NOMO-1 (cell line): ENCODE results near the gene YARS1.

ENCODE experiments used
- DNase-seq, 2 experiments: peaks; one replicate each; lab custom pipeline; 2025; ENCODE audit not compliant: unreplicated experiment in 2 of 2; lab: John Stamatoyannopoulos, UW

The YARS1 gene

DNA sequence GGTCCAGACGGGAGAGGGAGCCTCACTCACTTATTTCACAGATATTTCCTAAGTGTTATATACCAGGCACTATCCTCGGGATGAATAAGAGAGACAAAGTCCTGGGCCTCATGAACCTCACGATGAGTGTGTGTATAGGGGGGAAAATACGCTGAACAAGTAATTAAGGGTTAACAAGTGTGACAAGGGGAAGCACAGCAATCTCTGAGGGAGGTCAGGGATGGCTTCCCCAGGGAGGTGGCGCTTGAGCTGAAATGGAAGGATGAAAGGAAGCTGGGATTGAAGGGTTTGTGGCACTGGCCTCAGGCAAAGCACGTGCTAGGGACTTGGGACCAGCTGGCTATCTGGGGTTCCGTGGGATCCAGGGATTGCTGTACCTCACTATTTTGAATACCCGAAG lies 68.2 kb downstream of the YARS1 start:
- no peak for DNase-seq

DNA sequence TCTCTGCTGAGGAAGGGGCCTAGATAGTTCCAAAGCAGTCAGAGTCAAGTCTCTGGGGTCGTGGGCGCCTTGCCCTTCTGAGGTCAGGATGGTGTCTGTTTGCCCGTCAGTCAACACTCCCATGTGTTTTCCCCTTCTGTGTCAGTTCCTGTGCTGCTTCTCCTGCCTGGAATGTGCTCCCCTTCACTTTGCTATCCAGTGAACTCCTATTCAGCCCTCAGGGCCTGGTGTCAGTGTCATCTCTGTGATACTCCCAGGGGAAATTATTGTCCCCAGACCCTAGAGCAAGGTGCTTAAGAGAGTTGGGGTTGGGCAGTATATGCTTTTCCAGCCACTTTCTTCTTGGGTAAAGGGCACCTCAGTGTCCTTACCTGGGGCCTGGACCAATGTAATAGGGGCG lies 68.8 kb downstream of the YARS1 start:
- DNase-seq, result no peak

DNA sequence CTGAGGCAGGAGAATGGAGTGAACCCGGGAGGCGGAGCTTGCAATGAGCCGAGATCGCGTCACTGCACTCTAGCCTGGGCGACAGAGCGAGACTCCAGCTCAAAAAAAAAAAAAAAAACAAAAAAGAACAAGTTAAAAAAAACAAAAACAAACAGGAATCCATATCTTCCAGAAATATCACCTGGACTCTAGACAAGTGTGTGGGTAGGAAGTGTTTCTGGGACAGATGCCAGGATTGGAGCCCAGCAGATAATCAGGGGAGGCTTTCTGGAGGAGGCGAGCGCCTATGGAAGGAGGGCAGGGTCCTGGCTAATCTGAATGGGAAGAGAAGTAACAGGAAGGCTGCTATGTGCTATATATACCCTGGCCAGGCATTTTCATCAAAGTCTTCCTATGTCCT lies 71.0 kb downstream of the YARS1 start:
- DNase-seq, result no peak

DNA sequence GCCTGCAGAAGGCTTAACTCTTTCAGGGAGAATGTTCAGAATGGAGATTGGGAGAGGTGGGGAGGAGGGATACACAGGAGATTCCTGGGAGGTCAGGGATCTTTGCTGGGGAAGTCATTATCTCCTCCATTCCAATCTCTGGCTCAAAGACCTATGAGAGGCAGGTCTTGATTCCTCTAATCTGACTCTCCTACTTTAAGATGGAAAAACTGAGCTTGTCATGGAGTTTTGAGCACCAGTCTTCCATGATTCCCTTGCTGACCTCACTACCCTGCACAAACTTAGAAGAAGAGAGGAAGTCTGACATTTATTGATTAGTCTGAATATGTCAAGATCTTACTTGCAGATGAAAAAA lies 73.1 kb downstream of the YARS1 start:
- no peak for DNase-seq

DNA sequence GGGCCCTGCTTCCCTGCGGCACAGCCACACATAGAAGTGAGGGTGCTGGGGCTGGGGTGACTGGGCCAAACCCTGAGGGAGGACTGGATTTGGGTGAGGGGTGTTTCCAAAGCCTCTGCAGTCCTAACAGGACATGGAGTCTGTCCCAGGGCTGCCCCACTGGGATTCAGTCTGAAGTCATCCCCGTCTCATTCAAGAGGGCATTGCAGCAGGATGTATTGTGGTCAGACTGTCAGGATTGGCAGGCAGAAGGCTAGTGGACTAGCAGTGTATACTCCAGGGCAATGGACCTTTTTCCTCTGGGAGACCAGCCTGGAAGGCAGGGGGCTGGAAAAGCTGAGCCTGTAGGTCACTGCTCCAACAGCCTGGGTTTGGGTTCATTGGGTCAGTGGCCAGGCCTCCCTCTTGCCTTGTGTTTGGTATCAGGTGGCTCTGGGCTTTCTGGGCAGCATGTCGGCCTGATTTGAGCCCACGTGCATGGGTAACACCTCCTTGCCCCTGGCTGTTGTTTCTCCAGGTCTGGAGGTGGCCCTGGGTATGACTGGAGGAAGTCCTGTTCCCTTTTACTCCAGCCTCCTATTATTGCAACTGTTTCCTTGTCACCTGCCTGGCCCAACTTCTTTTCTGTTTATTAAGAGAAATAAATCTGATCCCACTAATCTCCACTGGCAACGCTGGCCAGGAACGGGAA lies 73.6 kb downstream of the YARS1 start:
- no peak for DNase-seq

DNA sequence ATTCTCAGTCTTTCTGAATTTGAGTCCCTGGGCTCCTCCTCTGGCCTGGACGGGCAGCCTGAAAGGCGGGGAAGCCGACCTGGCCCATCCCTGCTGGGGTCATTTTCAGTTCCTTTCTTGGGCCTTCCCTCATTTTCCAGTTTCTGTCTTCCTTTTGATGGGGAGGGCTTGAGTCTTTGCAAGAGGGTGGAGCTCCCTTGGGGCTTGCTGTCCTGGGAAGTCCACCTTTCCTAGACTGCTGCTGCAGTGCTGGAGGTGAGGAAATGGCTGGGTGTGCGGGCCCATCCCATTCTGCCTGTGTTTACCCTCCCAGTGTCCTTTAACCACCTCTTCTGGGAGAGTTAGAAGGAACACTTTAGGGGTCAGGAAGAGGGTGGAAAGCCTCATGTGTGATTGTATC lies 74.2 kb downstream of the YARS1 start:
- no peak for DNase-seq

DNA sequence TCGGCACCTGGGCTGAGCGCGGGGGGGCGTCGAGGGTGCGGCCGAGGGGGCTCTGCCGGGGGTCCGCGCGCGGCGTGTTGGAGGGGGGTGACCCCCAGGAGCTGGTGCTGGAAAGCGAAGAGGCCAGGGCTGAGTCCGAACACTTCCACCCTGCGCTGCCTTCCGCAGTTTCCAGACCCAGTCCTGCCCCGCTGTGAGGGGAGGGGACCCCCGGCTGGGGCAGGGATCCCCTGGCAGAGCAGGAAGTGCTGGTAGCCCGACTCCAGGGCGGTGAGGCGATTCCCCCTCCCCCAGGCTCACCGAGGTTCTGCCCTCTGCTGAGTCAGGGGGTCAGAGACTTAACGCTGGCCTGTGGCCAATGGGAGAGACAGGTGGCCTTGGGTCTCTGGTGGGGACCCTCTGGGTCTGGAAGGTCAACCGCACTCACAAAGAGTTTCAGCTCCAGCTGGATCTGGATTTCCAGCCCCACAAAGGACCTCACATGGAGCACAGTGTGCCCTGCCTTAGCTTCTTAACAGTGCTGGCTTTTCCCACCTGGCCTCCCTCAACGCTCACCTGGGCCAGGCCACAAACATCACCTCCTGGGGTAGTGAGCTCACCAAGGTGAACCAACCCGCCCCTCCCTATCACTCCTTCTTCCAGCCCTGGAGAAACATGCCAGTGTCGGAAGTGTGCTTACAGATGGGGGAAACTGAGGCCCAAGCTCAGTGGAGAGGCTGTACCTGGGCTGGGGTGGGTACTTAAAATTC lies 74.8 kb downstream of the YARS1 start:
- DNase-seq, result no peak

DNA sequence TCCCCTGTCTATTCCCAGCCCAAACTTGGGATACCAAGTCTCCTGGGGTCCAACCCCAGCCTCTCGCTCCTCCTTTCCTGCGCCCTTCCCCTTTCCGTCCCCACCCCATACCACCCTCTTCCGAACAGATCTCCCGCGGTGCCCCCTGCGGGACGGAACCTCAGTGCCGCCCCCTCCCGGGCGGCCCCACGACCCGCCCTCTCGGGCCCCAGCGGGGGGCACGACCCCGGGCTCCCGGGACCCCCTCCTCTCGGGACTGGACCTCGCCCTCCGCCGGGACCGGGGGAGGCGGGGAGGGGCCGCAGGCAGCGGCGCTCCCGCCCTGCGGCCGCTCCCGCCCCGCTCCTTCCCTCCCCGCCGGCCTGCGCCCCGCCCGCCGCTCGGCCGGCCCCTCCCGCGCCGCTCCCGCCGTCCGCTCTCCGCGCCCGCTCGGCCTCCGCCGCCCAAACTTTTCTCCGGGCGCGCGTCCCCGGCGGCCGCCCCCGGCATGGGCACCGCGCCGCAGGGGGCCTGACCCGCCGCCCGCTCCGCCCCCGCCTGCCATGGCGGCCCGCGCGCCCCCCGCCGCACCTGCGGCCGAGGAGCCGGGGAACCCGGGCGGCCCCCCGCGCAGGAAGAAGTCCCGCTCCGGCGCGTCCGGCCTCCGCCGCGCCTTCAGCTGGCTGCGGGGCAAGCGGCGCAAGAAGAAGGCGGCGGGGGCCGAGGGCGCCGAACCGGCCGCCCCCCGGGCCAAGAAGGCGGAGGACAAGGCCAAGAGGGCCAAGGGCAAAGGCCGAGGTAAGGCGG lies 75.6 kb downstream of the YARS1 start:
- DNase-seq, result peak in 1 of 2 experiments; percentile 15

DNA sequence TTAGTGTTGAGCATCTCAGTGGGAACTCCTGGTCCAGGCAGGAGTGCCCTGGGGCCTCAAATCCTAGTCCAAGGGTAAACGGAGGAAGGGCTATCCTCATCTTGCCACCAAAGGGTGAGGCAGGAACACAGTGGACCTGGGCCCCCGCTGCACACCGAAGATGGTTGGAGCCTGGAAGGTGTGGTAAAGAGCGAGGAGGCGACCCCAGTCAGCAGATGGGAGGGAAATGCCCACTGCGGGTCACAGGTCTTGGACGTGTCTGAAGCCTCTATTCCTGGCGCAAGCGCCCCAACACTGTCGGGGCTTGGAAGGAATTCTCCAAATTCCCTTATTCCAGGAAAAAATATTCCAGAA lies 76.1 kb downstream of the YARS1 start:
- no peak for DNase-seq

DNA sequence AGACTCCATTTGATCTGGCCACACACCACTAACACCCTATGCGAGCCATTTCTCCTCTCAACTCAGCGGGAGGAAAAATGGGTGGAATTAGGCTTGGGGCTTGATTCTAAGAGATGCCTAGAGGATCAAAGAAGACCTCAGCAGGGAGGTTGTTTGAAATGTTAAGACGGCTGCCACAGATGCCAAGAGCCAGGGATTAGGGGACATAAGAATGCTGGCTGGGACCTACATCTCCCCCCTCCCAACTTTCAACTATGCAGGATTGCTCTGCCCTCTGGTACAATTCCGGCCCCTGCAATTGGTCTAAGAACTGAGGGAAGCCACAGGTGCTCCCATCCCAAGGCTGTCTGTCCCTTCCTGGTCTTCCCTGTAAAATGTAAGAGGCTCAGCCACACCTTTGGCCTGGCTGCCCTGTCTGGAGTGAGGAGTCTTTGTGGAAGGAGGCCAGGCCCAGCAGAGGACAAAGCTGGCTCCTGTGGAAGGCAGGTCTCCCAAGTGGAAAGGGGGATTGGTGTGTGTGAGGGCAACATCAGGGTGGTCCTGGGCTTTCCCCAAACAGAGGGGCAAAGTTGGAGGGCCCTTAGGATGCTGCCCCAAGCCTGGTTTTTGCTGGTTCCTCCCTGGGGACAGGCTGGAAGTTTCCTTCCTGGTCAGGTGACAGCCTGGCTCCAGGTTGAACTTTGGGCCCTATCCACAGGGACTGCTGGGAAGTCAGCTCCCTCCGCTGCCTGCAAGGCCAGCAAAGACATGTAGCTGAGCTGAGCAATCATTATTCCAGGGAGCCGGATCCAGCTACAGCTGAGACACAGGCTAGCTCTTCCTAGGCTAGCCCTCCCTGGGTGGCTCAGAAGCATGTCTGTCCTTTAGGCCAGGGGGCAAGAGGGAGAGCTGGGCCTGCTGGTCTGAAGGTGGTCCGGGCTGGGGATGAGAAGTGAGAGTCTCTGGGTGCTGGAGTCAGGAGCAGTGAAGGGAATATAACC lies 80.1 kb downstream of the YARS1 start:
- no peak for DNase-seq

DNA sequence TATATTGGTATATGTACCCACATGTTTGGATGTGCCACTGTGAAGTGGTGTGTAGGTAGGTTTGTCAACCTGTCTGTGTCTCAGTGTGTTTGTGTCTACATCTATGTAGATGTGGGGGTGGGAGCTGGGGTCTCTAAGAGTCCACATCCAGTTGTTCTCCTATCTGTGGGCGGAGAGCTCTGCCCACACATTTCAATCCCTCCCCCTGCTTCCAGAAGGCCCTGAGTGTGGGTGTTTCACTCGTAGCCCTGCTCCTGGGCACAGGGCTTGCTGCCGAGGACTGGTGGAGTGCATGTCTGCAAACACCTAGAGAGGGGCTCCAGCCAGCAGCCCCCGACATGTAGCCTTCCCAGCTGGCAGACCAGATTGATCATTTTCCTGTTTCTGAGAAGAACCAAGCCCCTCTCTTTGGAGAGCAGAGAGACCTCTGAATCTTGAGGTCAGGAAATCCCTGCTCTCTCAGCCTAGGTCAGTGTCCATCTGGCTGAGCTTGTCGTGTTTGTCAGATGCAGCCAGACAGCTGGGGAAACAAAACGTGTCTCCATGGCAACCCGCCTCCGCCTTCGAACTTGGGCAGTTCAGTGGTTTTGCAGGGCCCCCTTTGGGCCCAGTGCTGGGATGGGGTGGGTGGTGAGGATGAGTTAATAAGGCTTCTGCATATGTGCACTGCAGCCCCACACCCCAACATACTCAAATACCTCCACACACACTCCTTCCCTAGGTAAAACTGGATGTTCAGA lies 83.4 kb downstream of the YARS1 start:
- no peak for DNase-seq

DNA sequence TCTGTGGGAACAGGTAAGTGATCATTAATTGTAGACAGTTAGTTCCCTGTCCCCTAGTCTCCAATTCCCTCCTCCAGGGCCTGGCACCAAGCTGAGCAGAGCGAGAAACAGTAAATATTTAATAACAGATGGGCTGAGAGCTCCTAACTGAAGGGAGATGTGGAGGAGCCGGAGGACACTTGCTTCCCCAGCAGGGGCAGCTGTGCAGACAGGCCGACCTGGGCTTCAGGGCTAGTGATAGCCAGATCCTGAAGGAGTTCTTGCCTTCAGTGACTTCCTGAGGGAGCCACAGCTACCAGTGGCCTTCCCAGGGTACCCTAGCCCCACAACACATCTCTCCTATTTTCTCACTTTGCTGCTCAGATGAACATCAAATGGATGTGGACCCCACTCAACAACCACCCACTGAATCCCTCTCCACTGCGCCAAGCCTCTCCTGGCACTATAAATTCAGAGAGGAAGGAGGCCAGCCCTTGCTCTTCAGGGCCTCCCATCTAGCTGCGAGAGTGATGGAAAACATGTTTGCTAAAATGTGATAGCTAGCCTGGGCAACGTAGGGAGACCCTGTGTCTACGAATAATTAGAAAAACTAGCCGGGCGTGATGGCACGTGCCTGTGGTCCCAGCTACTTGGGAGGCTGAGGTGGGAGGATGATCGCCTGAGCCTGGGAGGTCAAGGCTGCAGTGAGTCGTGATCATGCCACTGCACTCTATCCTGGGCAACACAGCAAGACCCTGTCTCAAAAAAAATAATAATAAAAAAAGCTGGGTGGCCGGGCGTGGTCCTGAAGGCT lies 87.7 kb downstream of the YARS1 start:
- DNase-seq, result no peak

DNA sequence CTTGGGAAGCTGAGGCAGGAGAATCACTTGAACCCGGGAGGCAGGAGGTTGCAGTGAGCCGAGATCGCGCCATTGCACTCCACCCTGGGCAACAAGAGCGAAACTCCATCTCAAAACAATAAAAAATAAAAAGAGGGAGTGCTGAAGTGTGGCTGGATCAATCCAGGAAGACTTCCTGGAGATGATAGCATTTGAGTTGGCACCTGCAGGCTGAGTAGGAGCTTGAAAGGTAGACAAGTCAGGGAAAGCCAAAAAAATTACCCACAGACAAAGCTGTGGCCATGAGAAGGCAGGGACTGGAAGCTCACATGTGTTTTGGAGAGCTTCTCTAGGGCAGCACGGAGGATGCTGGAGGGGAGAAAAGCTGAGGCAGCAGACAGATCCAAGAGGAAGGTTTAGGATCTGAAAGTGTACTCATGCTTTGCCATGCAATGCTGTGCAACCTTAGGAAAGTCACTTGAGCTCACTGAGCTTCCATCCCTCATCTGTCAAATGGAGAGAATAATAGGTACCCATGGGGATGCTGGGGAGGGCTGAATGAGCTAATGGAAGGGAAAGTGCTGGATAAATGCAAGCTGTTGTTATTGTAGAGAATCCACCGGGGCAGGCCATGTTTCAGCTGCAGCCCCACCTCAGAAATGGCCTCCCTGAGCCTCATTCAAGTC lies 88.6 kb downstream of the YARS1 start:
- DNase-seq, result no peak

DNA sequence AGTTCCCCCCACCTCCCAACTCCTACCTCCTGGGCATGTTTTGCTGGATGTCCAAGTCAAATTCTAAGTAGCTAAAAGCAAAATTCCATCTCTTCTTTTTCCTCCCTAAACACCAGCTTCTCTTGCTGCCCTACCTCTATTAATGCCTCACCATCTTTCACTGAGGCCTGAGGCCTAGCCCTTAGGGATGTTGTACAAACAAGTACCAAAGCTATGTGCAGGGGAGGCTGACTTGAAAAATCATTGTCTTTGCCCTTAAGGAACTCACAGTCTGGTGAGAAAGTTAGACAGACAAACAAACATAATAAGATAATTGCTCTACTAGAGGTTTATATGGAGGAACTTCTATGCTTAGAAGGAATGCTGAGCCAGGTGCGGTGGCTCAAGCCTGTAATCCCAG lies 89.3 kb downstream of the YARS1 start:
- no peak for DNase-seq

DNA sequence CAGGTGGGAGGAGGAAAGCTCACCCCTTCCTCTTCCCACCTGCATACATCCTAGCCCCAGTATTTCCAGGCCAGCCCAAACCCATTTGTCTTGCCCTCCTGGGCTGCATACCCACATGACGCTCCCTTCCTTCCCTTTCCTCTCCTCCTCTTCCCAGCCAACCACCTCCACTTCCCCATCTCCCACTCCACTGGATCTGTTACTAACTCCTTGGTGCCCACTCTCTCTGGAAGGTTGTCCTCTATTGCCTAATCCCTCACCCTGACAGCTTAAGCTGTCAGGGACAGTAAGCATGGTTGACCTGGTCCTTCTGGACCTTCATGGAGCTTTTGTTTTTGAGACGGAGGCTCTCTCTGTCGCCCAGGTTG lies 91.6 kb downstream of the YARS1 start:
- no peak for DNase-seq
